Activated CD4-positive, alpha-beta memory T cell treated with anti-CD3 and anti-CD28 coated beads, Interleukin-2, amount 10 ng/mL, durations not matched to agents 7 days and 5 days (primary cell): ENCODE data around the gene DESI2. TPM values are rescaled to one million over a fixed set of nuclear protein-coding genes. Genes with fewer than 3 reads are reported as not detected.
"Not testable (repeated sequence)": the region's sequence is repeated elsewhere in the genome, so short reads cannot be mapped to it uniquely, and the experiment has no call there.

Experiments used
- CTCF ChIA-PET: fragments of 350-600 bp; sonication (Branson Sonifier 250); formaldehyde crosslinking; loops from one replicate; lab custom pipeline; 2021; ENCODE audit warnings: antibody characterized with exemption, inconsistent platforms; lab: Charles Lee
- POLR2A ChIA-PET: fragments of 350-600 bp; sonication (Branson Sonifier 250); formaldehyde crosslinking; loops from one replicate; lab custom pipeline; 2021; ENCODE audit warnings: antibody characterized with exemption; lab: Charles Lee
- DNase-seq: peaks from one replicate; pipeline ENCODE4 v3.0.0-alpha.2; 2020
- H3K27ac Mint-ChIP-seq: one replicate; pipeline ENCODE4 v1.8.0; 2021; ENCODE audit warnings: mild to moderate bottlenecking, mixed read lengths
- H3K27me3 Mint-ChIP-seq: one replicate; pipeline ENCODE4 v1.8.0; 2021; ENCODE audit warnings: mixed read lengths
- H3K36me3 Mint-ChIP-seq: one replicate; pipeline ENCODE4 v1.8.0; 2021; ENCODE audit warnings: low read depth, mixed read lengths
- H3K4me1 Mint-ChIP-seq: one replicate; pipeline ENCODE4 v1.8.0; 2021; ENCODE audit warnings: mixed read lengths
- H3K4me3 Mint-ChIP-seq: one replicate; pipeline ENCODE4 v1.8.0; 2021; ENCODE audit warnings: mild to moderate bottlenecking, mixed read lengths
- H3K9me3 Mint-ChIP-seq: one replicate; pipeline ENCODE4 v1.8.0; 2021; ENCODE audit warnings: mixed read lengths
- total RNA-seq, 2 experiments: library from RNA; stranded (reverse); gene quantifications; one replicate each; pipeline ENCODE4 v1.2.3, GENCODE V29; 2021

The DESI2 gene
- total RNA-seq, 2 experiments from 2014 or later: 26.6 to 31.4 TPM

DNA sequence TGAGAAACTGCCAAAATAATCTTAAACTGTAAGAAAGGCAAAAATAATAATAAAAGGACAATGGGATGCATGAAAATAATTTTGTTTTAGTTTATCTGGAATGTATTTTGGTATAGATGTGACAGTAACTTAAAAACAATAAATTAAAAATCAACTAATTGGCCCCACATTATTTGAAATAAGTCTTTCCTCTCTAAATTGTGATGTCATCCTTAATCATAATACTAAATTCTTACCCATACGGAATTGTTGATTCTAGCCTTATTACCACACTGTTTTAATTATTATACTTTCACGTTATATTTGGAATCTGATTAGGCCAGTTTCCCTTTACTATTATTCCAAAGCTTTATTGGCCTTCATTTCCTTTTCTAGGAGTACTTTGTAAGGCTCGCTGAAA is 7.7 kb downstream of the DESI2 start:
- H3K27ac Mint-ChIP-seq: no peak overlapping the region
- H3K4me3 Mint-ChIP-seq: no peak overlapping the region
- ChIA-PET CTCF (no interaction called here), POLR2A (no interaction called here)
- peaks cover 43% of the 10 kb centered on the region for H3K36me3 Mint-ChIP-seq
- H3K4me1 Mint-ChIP-seq: peaks cover 9% of the 10 kb centered on the region
- no peaks in the 10 kb centered on the region for H3K9me3 Mint-ChIP-seq
- H3K27me3 Mint-ChIP-seq: no peaks in the 10 kb centered on the region
- no peak for DNase-seq

DNA sequence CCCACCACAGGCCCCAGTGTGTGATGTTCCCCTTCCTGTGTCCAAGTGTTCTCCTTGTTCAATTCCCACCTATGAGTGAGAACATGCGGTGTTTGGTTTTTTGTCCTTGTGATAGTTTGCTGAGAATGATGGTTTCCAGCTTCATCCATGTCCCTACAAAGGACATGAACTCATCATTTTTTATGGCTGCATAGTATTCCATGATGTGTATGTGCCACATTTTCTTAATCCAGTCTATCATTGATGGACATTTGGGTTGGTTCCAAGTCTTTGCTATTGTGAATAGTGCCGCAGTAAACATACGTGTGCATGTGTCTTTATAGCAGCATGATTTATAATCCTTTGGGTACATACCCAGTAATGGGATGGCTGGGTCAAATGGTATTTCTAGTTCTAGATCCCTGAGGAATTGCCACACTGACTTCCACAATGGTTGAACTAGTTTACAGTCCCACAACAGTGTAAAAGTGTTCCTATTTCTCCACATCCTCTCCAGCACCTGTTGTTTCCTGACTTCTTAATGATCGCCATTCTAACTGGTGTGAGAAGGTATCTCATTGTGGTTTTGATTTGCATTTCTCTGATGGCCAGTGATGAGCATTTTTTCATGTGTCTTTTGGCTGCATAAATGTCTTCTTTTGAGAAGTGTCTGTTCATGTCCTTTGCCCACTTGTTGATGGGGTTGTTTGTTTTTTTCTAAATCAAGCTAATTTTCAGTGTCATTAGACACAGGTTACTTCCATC is 8.8 kb downstream of the DESI2 start:
- H3K27ac Mint-ChIP-seq, H3K4me1 Mint-ChIP-seq, CTCF ChIA-PET, POLR2A ChIA-PET, DNase-seq, H3K4me3 Mint-ChIP-seq, H3K27me3 Mint-ChIP-seq, H3K9me3 Mint-ChIP-seq: not testable (repeated sequence)
- peaks cover 38% of the 10 kb centered on the region for H3K36me3 Mint-ChIP-seq

DNA sequence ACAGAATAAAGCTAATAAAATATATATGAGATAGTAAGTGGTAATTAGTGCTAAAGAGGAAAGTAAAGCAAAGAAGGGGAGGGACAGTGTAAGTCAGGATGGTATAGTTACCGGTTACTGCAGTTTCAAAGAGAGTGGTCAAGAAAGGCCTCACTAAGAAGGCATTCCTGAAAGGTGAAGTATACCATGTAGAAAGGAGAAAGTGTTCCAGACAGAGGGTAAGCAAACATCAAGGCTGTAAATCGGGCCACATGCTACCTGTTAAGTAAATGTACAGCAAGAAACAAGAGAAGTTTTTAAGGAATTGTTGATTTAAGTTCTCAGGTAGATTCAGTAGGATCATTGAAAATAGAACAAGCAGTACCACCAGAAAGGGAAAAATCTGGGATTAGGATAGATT is 9.7 kb downstream of the DESI2 start:
- no peak for DNase-seq
- no peak overlapping the region for H3K27ac Mint-ChIP-seq
- H3K4me3 Mint-ChIP-seq: no peak overlapping the region
- no peaks in the 10 kb centered on the region for H3K27me3 Mint-ChIP-seq
- peaks cover 5% of the 10 kb centered on the region for H3K4me1 Mint-ChIP-seq
- peaks cover 29% of the 10 kb centered on the region for H3K36me3 Mint-ChIP-seq
- ChIA-PET POLR2A (no interaction called here), CTCF (no interaction called here)
- no peaks in the 10 kb centered on the region for H3K9me3 Mint-ChIP-seq

DNA sequence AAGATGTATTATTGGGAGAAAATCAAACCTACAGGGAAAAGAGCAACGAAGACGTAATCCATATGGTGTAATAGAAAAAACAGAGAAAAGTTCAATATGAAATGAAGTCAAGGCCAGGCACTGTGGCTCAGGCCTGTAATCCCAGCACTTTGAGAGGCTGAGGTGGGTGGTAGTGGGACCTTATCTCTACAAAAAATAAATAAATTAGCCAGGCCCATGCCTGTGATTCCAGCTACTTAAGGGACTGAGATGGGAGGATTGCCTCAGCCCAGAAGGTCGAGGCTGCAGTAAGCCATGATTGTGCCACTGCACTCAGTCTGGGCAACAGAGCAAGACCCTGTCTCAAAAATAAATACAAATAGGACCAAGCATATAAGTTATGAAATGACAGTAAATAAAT is 11.4 kb downstream of the DESI2 start:
- Mint-ChIP-seq H3K9me3 (no peaks in the 10 kb centered on the region), H3K27ac (no peak overlapping the region), H3K4me3 (no peak overlapping the region), H3K4me1 (peaks cover 2% of the 10 kb centered on the region), H3K36me3 (peaks cover 15% of the 10 kb centered on the region), H3K27me3 (no peaks in the 10 kb centered on the region)
- no peak for DNase-seq
- CTCF ChIA-PET: no interaction called here
- POLR2A ChIA-PET: no interaction called here

DNA sequence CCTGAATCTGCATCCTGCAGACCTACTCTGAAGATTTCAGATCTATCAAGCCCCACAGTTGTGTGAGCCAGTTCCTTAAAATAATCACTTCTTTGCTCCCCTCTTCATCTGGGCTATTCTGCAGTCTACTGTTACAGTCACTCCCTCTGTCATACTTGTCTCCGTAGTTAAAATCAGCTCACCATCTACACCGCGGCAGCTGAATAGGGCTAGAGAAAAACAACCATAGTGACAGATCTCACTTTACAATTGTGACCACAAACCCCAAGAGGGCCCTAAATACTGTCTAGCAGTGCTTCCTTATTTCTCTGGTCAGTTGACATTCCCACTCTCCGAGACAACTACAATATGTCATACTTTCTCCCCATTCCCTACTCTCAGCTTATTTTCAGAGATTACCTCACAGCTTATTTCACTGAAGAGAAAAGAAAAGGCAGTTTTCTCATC is 12.9 kb downstream of the DESI2 start:
- POLR2A ChIA-PET: no interaction called here

DNA sequence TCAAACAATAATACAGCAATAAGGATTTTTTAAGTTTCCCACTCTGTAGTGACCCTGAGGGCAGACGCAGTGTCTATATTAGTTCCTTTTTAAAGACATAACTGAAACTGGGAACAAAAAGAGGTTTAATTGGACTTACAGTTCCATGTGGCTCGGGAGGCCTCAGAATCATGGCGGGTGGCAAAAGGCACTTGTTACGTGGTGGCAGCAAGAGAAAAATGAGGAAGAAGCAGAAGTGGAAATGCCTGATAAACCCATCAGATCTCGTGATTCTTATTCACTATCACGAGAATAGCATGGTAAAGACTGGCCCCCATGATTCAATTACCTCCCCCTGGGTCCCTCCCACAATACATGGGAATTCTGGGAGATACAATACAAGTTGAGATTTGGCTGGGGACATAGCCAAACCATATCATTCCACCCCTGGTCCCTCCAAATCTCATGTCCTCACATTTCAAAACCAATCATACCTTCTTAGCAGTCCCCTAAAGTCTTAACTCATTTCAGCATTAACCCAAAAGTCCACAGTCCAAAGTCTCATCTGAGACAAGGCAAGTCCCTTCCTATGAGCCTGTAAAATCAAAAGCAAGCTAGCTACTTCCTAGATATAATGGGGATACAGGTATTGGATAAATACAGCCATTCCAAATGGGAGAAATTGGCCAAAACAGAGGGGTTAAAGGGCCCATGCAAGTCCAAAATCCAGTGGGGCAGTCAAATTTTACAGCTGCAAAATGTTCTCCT is 13.9 kb downstream of the DESI2 start:
- DNase-seq, H3K4me1 Mint-ChIP-seq, H3K27me3 Mint-ChIP-seq, H3K9me3 Mint-ChIP-seq, H3K27ac Mint-ChIP-seq, H3K4me3 Mint-ChIP-seq, CTCF ChIA-PET, POLR2A ChIA-PET: not testable (repeated sequence)
- peaks cover 18% of the 10 kb centered on the region for H3K36me3 Mint-ChIP-seq

More for the DNA sequence above, 12.9 kb downstream of the DESI2 start:
- Mint-ChIP-seq H3K9me3 (no peaks in the 10 kb centered on the region), H3K4me3 (no peak overlapping the region), H3K36me3 (peaks cover 12% of the 10 kb centered on the region), H3K4me1 (peaks cover 2% of the 10 kb centered on the region), H3K27ac (no peak overlapping the region), H3K27me3 (no peaks in the 10 kb centered on the region)
- DNase-seq: no peak
- CTCF ChIA-PET: no interaction called here

DNA sequence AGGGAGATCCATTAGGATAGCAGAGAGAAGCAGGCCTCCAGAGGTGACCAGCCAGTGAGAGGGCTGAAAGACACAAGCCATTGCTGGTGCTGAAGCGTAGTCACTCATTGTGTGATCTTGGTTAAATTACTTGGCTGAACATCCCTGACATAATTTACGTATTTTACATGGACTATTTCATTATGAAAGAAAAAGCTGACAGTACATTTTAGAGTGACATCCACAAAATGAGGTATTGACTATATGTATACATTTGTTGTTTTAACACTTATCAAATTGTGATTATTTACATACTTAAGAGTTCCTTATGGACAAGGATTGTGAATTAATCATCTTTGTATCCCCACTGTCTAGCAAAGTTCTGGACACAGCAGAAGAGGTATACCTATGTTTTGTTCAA is 14.9 kb downstream of the DESI2 start:
- Mint-ChIP-seq H3K27me3 (no peaks in the 10 kb centered on the region), H3K36me3 (peaks cover 24% of the 10 kb centered on the region), H3K9me3 (no peaks in the 10 kb centered on the region), H3K4me1 (no peaks in the 10 kb centered on the region), H3K4me3 (no peak overlapping the region), H3K27ac (no peak overlapping the region)
- POLR2A ChIA-PET: no interaction called here
- CTCF ChIA-PET: no interaction called here
- no peak for DNase-seq

DNA sequence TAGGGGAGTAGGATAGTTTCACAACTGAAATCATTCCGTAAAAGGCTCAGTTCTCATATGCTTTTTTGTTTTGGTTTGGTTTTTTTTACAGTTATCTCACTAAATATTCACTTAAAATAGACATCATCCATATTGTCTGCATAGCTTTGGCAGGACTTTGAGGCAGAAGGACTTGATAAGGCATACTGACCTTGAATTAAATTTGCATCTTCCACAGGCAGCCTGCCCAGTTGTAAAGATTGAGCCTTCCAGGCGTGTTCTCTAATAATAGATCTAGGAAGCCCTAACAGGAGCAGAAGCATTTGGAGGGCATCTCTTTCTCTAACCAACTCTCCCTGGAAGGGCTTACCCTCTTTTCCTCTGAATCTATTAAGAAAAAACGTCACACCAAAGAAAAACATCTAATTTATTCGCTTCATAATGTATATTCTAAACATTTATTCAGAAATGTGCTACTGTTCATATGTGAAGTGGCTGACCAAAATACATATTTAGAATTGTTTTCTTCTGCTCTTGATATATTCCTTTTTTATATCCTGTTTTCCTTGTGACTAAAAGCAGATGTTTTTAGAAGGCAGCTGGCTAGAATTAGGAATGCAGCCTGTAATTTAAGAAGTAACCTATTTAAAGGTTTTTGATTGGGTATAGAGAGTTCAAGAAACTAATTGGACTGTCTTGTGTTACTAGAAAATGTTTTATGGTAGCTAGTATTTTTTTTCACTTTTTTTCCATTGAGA is 20.2 kb downstream of the DESI2 start:
- H3K9me3 Mint-ChIP-seq: no peaks in the 10 kb centered on the region
- H3K4me1 Mint-ChIP-seq: no peaks in the 10 kb centered on the region
- H3K27me3 Mint-ChIP-seq: no peaks in the 10 kb centered on the region
- peaks cover 40% of the 10 kb centered on the region for H3K36me3 Mint-ChIP-seq
- H3K4me3 Mint-ChIP-seq: no peak overlapping the region
- DNase-seq: no peak
- ChIA-PET CTCF (no interaction called here), POLR2A (no interaction called here)
- H3K27ac Mint-ChIP-seq: no peak overlapping the region

DNA sequence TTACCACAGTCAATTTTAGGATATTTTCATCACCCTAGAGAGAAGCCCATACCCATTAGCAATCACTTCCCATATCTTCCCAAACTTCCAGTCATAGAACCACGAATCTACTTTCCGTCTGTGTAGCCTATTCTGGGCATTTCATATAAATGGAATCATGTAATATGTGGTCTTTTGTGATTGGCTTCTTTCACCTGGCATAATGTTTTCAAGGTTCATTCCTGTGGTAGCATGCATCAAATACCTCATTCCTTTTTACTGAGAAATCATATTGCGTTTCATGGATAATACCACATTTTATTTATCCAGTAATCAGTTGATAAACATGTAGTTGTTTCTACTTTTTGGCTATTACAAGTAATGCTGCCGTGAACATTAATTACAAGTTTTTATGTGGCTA is 21.5 kb downstream of the DESI2 start:
- ChIA-PET POLR2A (no interaction called here), CTCF (no interaction called here)
- Mint-ChIP-seq H3K36me3 (peaks cover 44% of the 10 kb centered on the region), H3K27ac (no peak overlapping the region), H3K27me3 (no peaks in the 10 kb centered on the region), H3K4me3 (no peak overlapping the region), H3K9me3 (no peaks in the 10 kb centered on the region), H3K4me1 (no peaks in the 10 kb centered on the region)
- DNase-seq: no peak

DNA sequence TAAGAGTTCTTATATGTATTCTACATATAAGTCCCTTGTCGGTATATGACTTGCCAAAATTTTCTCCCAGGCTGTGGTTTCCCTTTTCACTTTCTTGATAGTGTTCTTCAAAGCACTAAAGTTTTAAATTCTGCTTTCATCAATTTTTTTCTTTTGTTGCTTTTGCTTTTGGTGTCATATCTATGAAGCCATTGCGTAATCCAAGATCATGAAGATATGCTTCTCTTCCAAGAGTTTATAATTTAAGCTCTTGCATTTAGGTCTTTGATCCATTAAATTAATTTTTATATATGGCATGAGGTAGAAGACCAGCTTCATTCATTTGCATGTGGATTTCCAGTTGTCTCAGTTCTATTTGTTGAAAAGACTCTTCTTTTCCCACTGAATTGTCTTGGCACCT is 22.2 kb downstream of the DESI2 start:
- Mint-ChIP-seq H3K36me3 (peaks cover 44% of the 10 kb centered on the region), H3K4me3 (no peak overlapping the region), H3K27me3 (no peaks in the 10 kb centered on the region), H3K9me3 (no peaks in the 10 kb centered on the region), H3K4me1 (no peaks in the 10 kb centered on the region), H3K27ac (no peak overlapping the region)
- ChIA-PET POLR2A (no interaction called here), CTCF (interaction anchor here (0.5 kb wide), 1 partner anchor 297 kb away, joined by 5 read pairs; no protein-coding TSS in a partner anchor)
- no peak for DNase-seq

DNA sequence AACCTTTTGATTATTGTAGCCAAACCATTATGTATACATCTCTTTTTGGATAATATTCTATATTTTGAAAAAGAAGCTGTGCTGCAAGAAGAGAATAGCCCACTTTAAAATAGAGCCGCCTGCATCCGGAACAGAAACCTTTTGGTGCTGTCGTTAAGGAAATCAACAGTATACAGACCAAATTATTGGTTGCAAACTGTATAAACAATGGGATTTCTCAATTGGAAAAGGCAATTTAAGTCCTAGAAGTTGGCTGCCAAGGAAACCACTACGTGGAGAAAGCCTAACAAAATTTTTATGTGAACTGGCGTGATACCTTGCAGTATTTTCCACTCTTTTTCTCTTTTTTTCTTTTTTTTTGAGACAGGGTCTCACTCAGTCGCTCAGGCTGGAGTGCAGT is 25.8 kb downstream of the DESI2 start:
- no peak for DNase-seq
- Mint-ChIP-seq H3K4me1 (peaks cover 4% of the 10 kb centered on the region), H3K9me3 (peaks cover 3% of the 10 kb centered on the region), H3K36me3 (peaks cover 37% of the 10 kb centered on the region), H3K4me3 (no peak overlapping the region), H3K27ac (no peak overlapping the region), H3K27me3 (no peaks in the 10 kb centered on the region)
- POLR2A ChIA-PET: no interaction called here
- CTCF ChIA-PET: no interaction called here

DNA sequence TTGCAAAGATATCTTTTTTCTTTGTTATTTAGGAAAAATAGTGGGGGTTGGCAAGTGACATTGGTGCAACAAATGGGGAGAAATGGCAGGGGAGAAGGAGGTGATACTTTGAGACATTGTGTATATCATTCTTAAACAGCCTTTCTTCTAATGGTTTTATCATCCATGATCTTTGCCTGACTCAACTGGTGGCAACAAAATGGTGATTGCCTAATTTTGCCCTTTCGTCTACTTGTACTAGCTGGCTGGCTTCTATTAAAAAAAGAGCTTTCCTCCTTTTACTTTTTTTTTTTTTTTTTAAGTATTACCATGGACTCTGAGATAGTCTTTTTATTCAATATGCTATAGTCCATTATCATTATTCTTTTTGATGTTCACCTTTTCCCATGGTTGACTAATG is 27.7 kb downstream of the DESI2 start:
- Mint-ChIP-seq H3K4me1 (peaks cover 5% of the 10 kb centered on the region), H3K27ac (no peak overlapping the region), H3K27me3 (no peaks in the 10 kb centered on the region), H3K36me3 (peaks cover 27% of the 10 kb centered on the region), H3K9me3 (peaks cover 3% of the 10 kb centered on the region), H3K4me3 (no peak overlapping the region)
- POLR2A ChIA-PET: no interaction called here
- DNase-seq: no peak
- CTCF ChIA-PET: no interaction called here

DNA sequence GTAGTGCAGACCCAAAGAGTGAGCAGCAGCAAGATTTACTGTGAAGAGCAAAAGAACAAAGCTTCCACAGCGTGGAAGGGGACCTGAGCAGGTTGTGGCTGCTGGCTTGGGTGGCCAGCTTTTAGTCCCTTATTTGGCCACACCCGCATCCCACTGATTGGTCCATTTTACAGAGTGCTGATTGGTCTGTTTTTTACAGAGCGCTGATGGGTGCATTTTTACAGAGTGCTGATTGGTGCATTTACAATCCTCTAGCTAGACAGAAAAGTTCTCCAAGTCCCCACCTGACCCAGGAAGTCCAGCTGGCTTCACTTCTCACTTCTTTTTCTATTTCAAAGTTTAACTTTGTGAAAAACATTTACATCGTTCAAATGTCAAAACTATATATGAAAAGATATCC is 29.2 kb downstream of the DESI2 start:
- H3K4me1 Mint-ChIP-seq, H3K4me3 Mint-ChIP-seq, H3K27me3 Mint-ChIP-seq, DNase-seq, POLR2A ChIA-PET, CTCF ChIA-PET, H3K27ac Mint-ChIP-seq, H3K9me3 Mint-ChIP-seq: not testable (repeated sequence)
- peaks cover 33% of the 10 kb centered on the region for H3K36me3 Mint-ChIP-seq
